H1 (cell line): ENCODE measurements around the gene IER3IP1. TPM values are rescaled to one million over a fixed set of nuclear protein-coding genes. Genes with fewer than 3 reads are reported as not detected.

Experiments used
- E2F6 ChIP-seq: IDR thresholded peaks from 2 replicates; pipeline ENCODE4 v1.6.1; 2012; ENCODE audit warnings: inconsistent platforms
- KDM1A ChIP-seq: fragments of 200-600, 300-600 bp; sonication (generic); IDR thresholded peaks from 2 replicates; pipeline ENCODE4 v1.7.1; 2016; ENCODE audit warnings: mild to moderate bottlenecking, low read length, borderline replicate concordance
- KDM5A ChIP-seq: fragments of 200-600 bp; IDR thresholded peaks from 2 replicates; pipeline ENCODE4 v1.7.1; 2012; ENCODE audit warnings: mild to moderate bottlenecking, low read length, inconsistent platforms, mixed read lengths
- MAFK ChIP-seq: IDR thresholded peaks from 2 replicates; pipeline ENCODE4 v1.6.1; 2012; ENCODE audit warnings: low read depth, mild to moderate bottlenecking, improper control_type of control experiment, low read length
- POLR2AphosphoS5 ChIP-seq: IDR thresholded peaks from 2 replicates; pipeline ENCODE4 v1.6.1; 2011; ENCODE audit warnings: low read depth, low read length
- YY1 ChIP-seq: IDR thresholded peaks from 2 replicates; pipeline ENCODE4 v1.6.1; 2011; ENCODE audit warnings: low read depth, mild to moderate bottlenecking, low read length
- polyA plus RNA-seq, 7 experiments: library from polyadenylated mRNA; depleted of rRNA in 3 of 7; stranded (reverse) in 5 of 7; unstranded in 2 of 7; fragments of >200 nt in 5 of 7; fragments of 200-250 nt in 2 of 7; gene quantifications; 1 replicate in 5 of 7; 2 replicates in 1 of 7; 4 replicates in 1 of 7; pipeline versions ENCODE4 v1.2.1 to v1.2.3, GENCODE V29; 2011 to 2013; ENCODE audit warnings: missing spikeins in 2 of 7, mixed read lengths in 2 of 7
- total RNA-seq: library from RNA; stranded (reverse); fragmentation: NEBNext Ultra II Directional; extraction: Animal tissue kit (Norgen Biotek cat#: 25700); gene quantifications from 2 replicates; pipeline ENCODE4 v1.2.1, GENCODE V29; 2021
- TF ChIP-seq, protein P1 (sequence below): IDR thresholded peaks from 2 replicates; pipeline ENCODE4 v1.6.1; 2012; ENCODE audit warnings: inconsistent platforms

Gene IER3IP1
- total and polyA plus RNA-seq, 2 of the 8 experiments (the other 6 are each of a cell fraction or from before 2014, with no cell fraction given) = 6.0 to 8.5 TPM

GRCh38 chr18:47110492-47111274 is 65.5 kb downstream of the IER3IP1 start (continued):
- TF ChIP-seq MAFK (no peak), KDM1A (no peak), YY1 (no peak), POLR2AphosphoS5 (no peak), E2F6 (no peak), KDM5A (no peak)
- TF ChIP-seq, protein P1, sequence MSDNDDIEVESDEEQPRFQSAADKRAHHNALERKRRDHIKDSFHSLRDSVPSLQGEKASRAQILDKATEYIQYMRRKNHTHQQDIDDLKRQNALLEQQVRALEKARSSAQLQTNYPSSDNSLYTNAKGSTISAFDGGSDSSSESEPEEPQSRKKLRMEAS = no peak
